ENCODE data around the gene DUSP2.

Gene DUSP2

GRCh38 chr2:96138179-96139145 is 6.8 kb downstream of the DUSP2 start, which contains the start of gene ASTL:
Gene ASTL, minus strand, starts transcription at chr2:96138502. Its CDS starts 66 bp downstream, at chr2:96138436.
- peak; percentile 53 for TF ChIP-seq CTCF (IDR thresholded peaks at IDR 0.05; ENCODE audit: low read depth, low read length)
- H3K4me3 ChIP-seq (ENCODE audit: low read depth, low read length): no peak within 1 kb of the TSS

GRCh38 chr2:96137321-96138178 is 7.7 kb downstream of the DUSP2 start:
- TF ChIP-seq CTCF (IDR thresholded peaks at IDR 0.05; ENCODE audit: low read depth, low read length): no peak
- H3K4me3 ChIP-seq (ENCODE audit: low read depth, low read length): no peak overlapping the region

- no peak for TF ChIP-seq CTCF (IDR thresholded peaks at IDR 0.05; ENCODE audit: low read depth, low read length)
- no peak overlapping the region for H3K4me3 ChIP-seq (ENCODE audit: low read depth, low read length)
Observed at GRCh38 chr2:96136129-96136720, 9.0 kb downstream of the DUSP2 start.

- no peak overlapping the region for H3K4me3 ChIP-seq (ENCODE audit: low read depth, low read length)
- no peak for TF ChIP-seq CTCF (IDR thresholded peaks at IDR 0.05; ENCODE audit: low read depth, low read length)
Observed at GRCh38 chr2:96135621-96136020, 9.6 kb downstream of the DUSP2 start.

GRCh38 chr2:96135171-96135570 is 10.1 kb downstream of the DUSP2 start:
- H3K4me3 ChIP-seq (ENCODE audit: low read depth, low read length): no peak overlapping the region
- no peak for TF ChIP-seq CTCF (IDR thresholded peaks at IDR 0.05; ENCODE audit: low read depth, low read length)

- H3K4me3 ChIP-seq (ENCODE audit: low read depth, low read length): no peak overlapping the region
- TF ChIP-seq CTCF (IDR thresholded peaks at IDR 0.05; ENCODE audit: low read depth, low read length): no peak
Observed at GRCh38 chr2:96134421-96134820, 10.8 kb downstream of the DUSP2 start.
